Endothelial cell of umbilical vein (primary cell): Measurements from ENCODE around the gene NUDT22. TPM values are rescaled to one million over a fixed set of nuclear protein-coding genes. Genes with fewer than 3 reads are reported as not detected.

Experiments used
- BruUV-seq: library from RNA; stranded (reverse); fragments of 400-500 nt; replicated peaks from 2 replicates; lab custom pipeline; 2021; lab: Mats Ljungman, UMichigan
- CTCF ChIA-PET: fragments of 300-600, 350-600 bp; sonication (Branson Sonifier 250); formaldehyde crosslinking; loops from one replicate; lab custom pipeline; 2021; ENCODE audit warnings: antibody characterized with exemption, inconsistent platforms; lab: Charles Lee
- POLR2A ChIA-PET: fragments of 300-600, 350-600 bp; sonication (Branson Sonifier 250); formaldehyde crosslinking; loops from one replicate; lab custom pipeline; 2021; ENCODE audit warnings: antibody characterized with exemption, inconsistent platforms; lab: Charles Lee
- DNase-seq: peaks from one replicate; pipeline ENCODE4 v3.0.0-alpha.2; 2011; ENCODE audit warnings: low read depth, low spot score
- FAIRE-seq: peaks from 2 replicates; lab custom pipeline; 2011; peaks lifted over from hg19 to GRCh38; lab: Jason Lieb, UNC
- H2AFZ ChIP-seq: 2 replicates; pipeline ENCODE4 v1.6.0; 2012; ENCODE audit warnings: low read depth, low read length, control low read depth, inconsistent platforms
- H3K27ac ChIP-seq: 2 replicates; pipeline ENCODE4 v1.5.1; 2011; ENCODE audit warnings: low read depth, mild to moderate bottlenecking, control low read depth, low read length, moderate library complexity; ENCODE audit not compliant: insufficient read depth
- H3K27me3 ChIP-seq, 2 experiments: 2 replicates each; pipeline versions ENCODE4 v1.6.0 to v1.6.1; 2011; ENCODE audit warnings: low read length in 2 of 2, mixed read lengths in 1 of 2; ENCODE audit not compliant: control insufficient read depth in 2 of 2, insufficient read depth in 2 of 2
- H3K36me3 ChIP-seq, 2 experiments: 2 replicates in 1 of 2; 3 replicates in 1 of 2; pipeline ENCODE4 v1.5.1; 2011; ENCODE audit warnings: low read length in 2 of 2, mild to moderate bottlenecking in 1 of 2, moderate library complexity in 1 of 2; ENCODE audit not compliant: control insufficient read depth in 2 of 2, insufficient read depth in 2 of 2; ENCODE audit errors: extremely low read depth in 1 of 2
- H3K4me1 ChIP-seq: 3 replicates; pipeline ENCODE4 v1.5.1; 2011; ENCODE audit warnings: mild to moderate bottlenecking, low read length; ENCODE audit not compliant: control insufficient read depth, insufficient read depth; ENCODE audit errors: extremely low read depth
- H3K4me2 ChIP-seq: 2 replicates; pipeline ENCODE4 v1.6.1; 2011; ENCODE audit warnings: low read length, control low read depth, mixed read lengths; ENCODE audit not compliant: insufficient read depth
- H3K4me3 ChIP-seq, 3 experiments: fragments of 200-600 bp in 1 of 3; sonication (generic), shearing (Covaris generic) in 1 of 3; replicated peaks in 1 of 3; 2 replicates each; pipeline ENCODE4 v1.5.1; 2011 to 2016; ENCODE audit warnings: control low read depth in 3 of 3, low read length in 3 of 3, mild to moderate bottlenecking in 2 of 3, inconsistent platforms in 1 of 3, low read depth in 1 of 3, moderate library complexity in 1 of 3; ENCODE audit not compliant: insufficient read depth in 1 of 3
- H3K79me2 ChIP-seq: 2 replicates; pipeline ENCODE4 v1.6.0; 2012; ENCODE audit warnings: low read length, inconsistent platforms; ENCODE audit not compliant: control insufficient read depth, insufficient read depth
- H3K9ac ChIP-seq: replicated peaks from 2 replicates; pipeline ENCODE3; 2011; ENCODE audit warnings: low read length, control low read depth; ENCODE audit not compliant: insufficient read depth; ENCODE audit errors: extremely low read depth
- H3K9me1 ChIP-seq: replicated peaks from 3 replicates; pipeline ENCODE4 v1.6.0; 2011; ENCODE audit warnings: mild to moderate bottlenecking, low read length; ENCODE audit not compliant: control insufficient read depth, insufficient read depth; ENCODE audit errors: extremely low read depth
- H3K9me3 ChIP-seq: replicated peaks from 2 replicates; pipeline ENCODE4 v1.5.1; 2012; ENCODE audit warnings: low read length, inconsistent platforms; ENCODE audit not compliant: control insufficient read depth, insufficient read depth
- H4K20me1 ChIP-seq: replicated peaks from 2 replicates; pipeline ENCODE3; 2011; ENCODE audit warnings: mild to moderate bottlenecking, low read length; ENCODE audit not compliant: control insufficient read depth, insufficient read depth; ENCODE audit errors: extremely low read depth
- EZH2 ChIP-seq: IDR thresholded peaks from 2 replicates; pipeline ENCODE4 v1.6.1; 2012; ENCODE audit warnings: borderline replicate concordance, low read depth, mild to moderate bottlenecking, moderate library complexity, low read length, inconsistent platforms; ENCODE audit not compliant: severe bottlenecking
- FOS ChIP-seq: IDR thresholded peaks from 2 replicates; pipeline ENCODE4 v1.6.1; 2011; ENCODE audit warnings: mild to moderate bottlenecking, low read length, moderate library complexity, borderline replicate concordance; ENCODE audit not compliant: insufficient read depth
- GATA2 ChIP-seq: IDR thresholded peaks from 2 replicates; pipeline ENCODE4 v1.7.0; 2011; ENCODE audit warnings: low read depth, mild to moderate bottlenecking, moderate library complexity, mixed read lengths, low read length; ENCODE audit not compliant: insufficient read length, insufficient read depth
- JUN ChIP-seq: IDR thresholded peaks from 2 replicates; pipeline ENCODE4 v1.6.1; 2011; ENCODE audit warnings: borderline replicate concordance, low read depth; ENCODE audit not compliant: insufficient read length, insufficient read depth
- MYC ChIP-seq: IDR thresholded peaks from one replicate; pipeline ENCODE4 v1.6.1; 2011; ENCODE audit warnings: mild to moderate bottlenecking, low read depth, low read length
- POLR2A ChIP-seq: IDR thresholded peaks from 2 replicates; pipeline ENCODE4 v1.6.1; 2012; ENCODE audit warnings: low read depth, mild to moderate bottlenecking, control low read depth, low read length
- POLR2AphosphoS5 ChIP-seq: IDR thresholded peaks from 2 replicates; pipeline ENCODE4 v1.6.1; 2012; ENCODE audit warnings: low read depth, mild to moderate bottlenecking, control low read depth, low read length, moderate library complexity; ENCODE audit not compliant: insufficient read depth
- dilution Hi-C: fragments of 300-500 bp; cut with MboI; formaldehyde crosslinking; loops from one replicate; pipeline ENCODE4 v1.15.0; 2019; ENCODE audit warnings: low sequenced_read_pairs; ENCODE audit not compliant: extremely low pct_ligation_motif_present
- intact Hi-C: fragments of 100-400 bp; cut with micrococcal nuclease; formaldehyde crosslinking; loops from one replicate; pipeline ENCODE4 v1.10.0; 2022
- polyA plus RNA-seq, 4 experiments: library from polyadenylated mRNA; depleted of rRNA in 3 of 4; stranded (reverse) in 3 of 4; unstranded in 1 of 4; fragments of >200 nt; gene quantifications; 2 replicates each; pipeline versions ENCODE4 v1.2.1 to v1.2.3, GENCODE V29; 2011 to 2012; ENCODE audit warnings: missing spikeins in 1 of 4
- total RNA-seq: library from RNA; stranded (reverse); gene quantifications from 2 replicates; pipeline ENCODE4 v1.2.3, GENCODE V29; 2021
- TF ChIP-seq, protein P1 (sequence below), 2 donors: IDR thresholded peaks; 1 replicate in 1 of 2; 2 replicates in 1 of 2; pipeline ENCODE4 v1.5.1; 2011; ENCODE audit warnings: low read length in 2 of 2, mild to moderate bottlenecking in 2 of 2, moderate library complexity in 2 of 2, control low read depth in 1 of 2, inconsistent platforms in 1 of 2, low read depth in 1 of 2; ENCODE audit not compliant: insufficient read depth in 1 of 2; ENCODE audit errors: extremely low read depth in 1 of 2
- TF ChIP-seq, protein P2 (sequence below): IDR thresholded peaks from 2 replicates; pipeline ENCODE4 v1.6.1; 2011; ENCODE audit not compliant: insufficient read depth, insufficient read length

NUDT22 gene
- total and polyA plus RNA-seq, 2 donors (not counting 3 experiments of a cell fraction or from before 2014, with no cell fraction given): 37.8 to 54.8 TPM

DNA sequence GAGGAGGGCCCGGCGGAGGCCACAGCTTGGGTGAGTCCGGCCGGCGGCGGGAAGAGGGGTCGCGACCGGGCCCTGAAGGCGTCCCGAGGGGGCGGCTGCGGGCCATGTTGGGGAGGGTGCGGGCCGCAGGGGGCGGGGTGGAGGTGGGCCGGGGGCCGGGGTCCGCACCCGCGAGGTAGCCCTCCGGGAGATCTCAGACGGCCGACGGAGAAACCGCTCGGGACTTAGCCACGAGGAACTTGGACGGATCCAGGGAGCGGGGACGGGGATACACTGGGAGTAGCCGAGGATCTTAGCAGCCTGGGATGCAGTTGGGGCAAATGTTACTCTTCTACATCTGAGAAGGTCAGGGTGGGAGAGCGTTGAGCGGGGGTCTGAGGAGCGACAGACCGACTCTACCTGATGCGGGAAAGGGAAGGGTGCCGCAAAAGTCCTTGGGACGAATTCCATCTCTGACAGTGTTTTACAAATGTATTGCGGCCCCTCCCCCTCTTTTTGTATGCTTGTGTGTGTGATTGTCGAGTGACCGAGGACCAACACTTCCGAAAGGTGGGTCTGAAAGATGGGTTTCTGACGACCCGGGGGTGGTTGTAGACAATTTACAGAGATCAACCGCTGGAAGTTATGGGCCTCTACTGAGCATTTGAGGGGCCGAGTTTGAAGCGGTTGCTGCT, 39.4 kb upstream of the NUDT22 start:
- H2AFZ ChIP-seq: no peak overlapping the region
- no peak overlapping the region for H3K4me3 ChIP-seq
- H3K4me2 ChIP-seq: no peak overlapping the region
- H3K9me3 ChIP-seq: no peaks in the 10 kb centered on the region
- dilution Hi-C loops (no loop called here), intact Hi-C loops (loop anchor here (1.0 to 5.0 kb wide), 3 partner anchors 21 to 101 kb away; partner anchors contain the start of genes DNAJC4, GPR137 and VEGFB)
- FAIRE-seq (peak; percentile 69), DNase-seq (peak; percentile 39)
- POLR2A ChIA-PET: interaction anchor here (0.9 to 1.5 kb wide), 3 partner anchors 21 to 131 kb away, joined by 3 to 6 read pairs (median 6); partner anchors contain the start of genes FERMT3, PRDX5 and TRMT112
- no peak overlapping the region for H3K27ac ChIP-seq
- H3K36me3 ChIP-seq: peaks cover 0 to 2% of the 10 kb centered on the region in 2 experiments
- H3K9ac ChIP-seq: peak overlapping the region; percentile 49
- TF ChIP-seq POLR2AphosphoS5 (no peak), MYC (no peak)
- TF ChIP-seq, protein P1, sequence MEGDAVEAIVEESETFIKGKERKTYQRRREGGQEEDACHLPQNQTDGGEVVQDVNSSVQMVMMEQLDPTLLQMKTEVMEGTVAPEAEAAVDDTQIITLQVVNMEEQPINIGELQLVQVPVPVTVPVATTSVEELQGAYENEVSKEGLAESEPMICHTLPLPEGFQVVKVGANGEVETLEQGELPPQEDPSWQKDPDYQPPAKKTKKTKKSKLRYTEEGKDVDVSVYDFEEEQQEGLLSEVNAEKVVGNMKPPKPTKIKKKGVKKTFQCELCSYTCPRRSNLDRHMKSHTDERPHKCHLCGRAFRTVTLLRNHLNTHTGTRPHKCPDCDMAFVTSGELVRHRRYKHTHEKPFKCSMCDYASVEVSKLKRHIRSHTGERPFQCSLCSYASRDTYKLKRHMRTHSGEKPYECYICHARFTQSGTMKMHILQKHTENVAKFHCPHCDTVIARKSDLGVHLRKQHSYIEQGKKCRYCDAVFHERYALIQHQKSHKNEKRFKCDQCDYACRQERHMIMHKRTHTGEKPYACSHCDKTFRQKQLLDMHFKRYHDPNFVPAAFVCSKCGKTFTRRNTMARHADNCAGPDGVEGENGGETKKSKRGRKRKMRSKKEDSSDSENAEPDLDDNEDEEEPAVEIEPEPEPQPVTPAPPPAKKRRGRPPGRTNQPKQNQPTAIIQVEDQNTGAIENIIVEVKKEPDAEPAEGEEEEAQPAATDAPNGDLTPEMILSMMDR (IDR thresholded peaks at IDR 0.05; ENCODE audit: extremely low read depth in 1 of 2, insufficient read depth in 1 of 2, low read depth in 1 of 2, low read length in 2 of 2): no peak
- H3K79me2 ChIP-seq: peaks cover 31% of the 10 kb centered on the region
- H3K9me1 ChIP-seq: no peaks in the 10 kb centered on the region
- BruUV-seq: no TSS peak
- CTCF ChIA-PET: interaction anchor here (0.9 to 3.3 kb wide), 11 partner anchors 11 to 184 kb away, joined by 3 to 27 read pairs (median 5); partner anchors contain the start of genes BAD, CATSPERZ and FKBP2
- H3K4me1 ChIP-seq: peaks cover 9% of the 10 kb centered on the region
- H3K27me3 ChIP-seq: no peaks in the 10 kb centered on the region
- no peaks in the 10 kb centered on the region for H4K20me1 ChIP-seq

DNA sequence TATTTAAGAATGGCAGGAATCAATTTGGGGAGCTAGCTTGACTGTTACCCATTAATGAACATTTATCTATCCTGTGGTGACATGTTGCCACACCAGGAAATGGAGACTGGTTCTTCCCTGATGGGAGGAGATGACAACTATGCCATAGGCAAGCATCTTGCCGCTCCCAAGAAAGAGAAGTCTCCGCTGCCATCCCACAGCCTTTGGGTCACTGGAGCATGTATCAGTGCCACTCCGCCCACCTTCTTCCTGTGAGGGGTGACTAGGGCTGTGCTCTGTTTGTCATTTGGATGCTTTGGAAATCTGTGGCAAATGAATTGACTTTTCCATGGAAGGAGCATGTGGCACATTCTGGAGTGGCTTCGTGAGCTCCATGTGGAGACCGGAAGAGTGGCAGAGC, 33.6 kb upstream of the NUDT22 start:
- no peak for TF ChIP-seq MYC
- TF ChIP-seq EZH2: no peak
- TF ChIP-seq GATA2: no peak
- TF ChIP-seq, protein P2, sequence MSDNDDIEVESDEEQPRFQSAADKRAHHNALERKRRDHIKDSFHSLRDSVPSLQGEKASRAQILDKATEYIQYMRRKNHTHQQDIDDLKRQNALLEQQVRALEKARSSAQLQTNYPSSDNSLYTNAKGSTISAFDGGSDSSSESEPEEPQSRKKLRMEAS: no peak
- no peak for TF ChIP-seq POLR2AphosphoS5
- no peak for TF ChIP-seq JUN
- TF ChIP-seq POLR2A: no peak
- TF ChIP-seq, protein P1 (IDR thresholded peaks at IDR 0.05; ENCODE audit: extremely low read depth in 1 of 2, insufficient read depth in 1 of 2, low read depth in 1 of 2, low read length in 2 of 2): no peak
- TF ChIP-seq FOS: no peak
- DNase-seq (no peak), FAIRE-seq (no peak)
- Histone ChIP-seq H3K36me3 (peaks cover 40 to 44% of the 10 kb centered on the region in 2 experiments), H3K9me1 (no peaks in the 10 kb centered on the region), H3K9me3 (no peaks in the 10 kb centered on the region), H4K20me1 (no peaks in the 10 kb centered on the region), H3K4me2 (no peak overlapping the region), H3K27ac (no peak overlapping the region), H3K9ac (no peak overlapping the region), H3K27me3 (no peaks in the 10 kb centered on the region), H2AFZ (no peak overlapping the region), H3K4me3 (no peak overlapping the region), H3K79me2 (peaks cover 33% of the 10 kb centered on the region), H3K4me1 (no peaks in the 10 kb centered on the region)
- ChIA-PET CTCF (interaction anchor here (1.7 kb wide), 1 partner anchor 12 kb away, joined by 10 read pairs; no protein-coding TSS in a partner anchor), POLR2A (no interaction called here)
- intact Hi-C loops (no loop called here), dilution Hi-C loops (no loop called here)
- no TSS peak for BruUV-seq
